PC-3 (cell line): ENCODE data around the gene FAM81B. TPM values are rescaled to one million over a fixed set of nuclear protein-coding genes. Genes with fewer than 3 reads are reported as not detected.

Experiments used
- ATAC-seq: fragments of 200-7000 bp; cut with Tn5 transposase; 2 replicates; pipeline ENCODE4 v1.9.1; 2020; ENCODE audit warnings: mild to moderate bottlenecking, moderate library complexity
- BruUV-seq: library from RNA; stranded (reverse); fragments of 400-500 nt; replicated peaks from 2 replicates; lab custom pipeline; 2021; lab: Mats Ljungman, UMichigan
- CTCF ChIA-PET: fragments of 300-600 bp; sonication (Branson Sonifier 250); formaldehyde crosslinking; loops from one replicate; lab custom pipeline; 2022; ENCODE audit warnings: antibody characterized with exemption; lab: Charles Lee
- POLR2A ChIA-PET: fragments of 300-600 bp; sonication (Branson Sonifier 250); formaldehyde crosslinking; loops from one replicate; lab custom pipeline; 2022; ENCODE audit warnings: antibody characterized with exemption; ENCODE audit not compliant: unreplicated experiment; lab: Charles Lee
- DNase-seq: peaks from one replicate; pipeline ENCODE4 v3.0.0-alpha.2; 2015
- H2AFZ ChIP-seq: fragments of 300-600 bp; sonication (generic); 2 replicates; pipeline ENCODE4 v1.6.0; 2016; ENCODE audit warnings: antibody characterized with exemption, low read length
- H3F3A ChIP-seq: fragments of 300-600 bp; sonication (generic); one replicate; pipeline ENCODE4 v1.6.0; 2017; ENCODE audit warnings: antibody characterized with exemption, low read length, control low read depth, mild to moderate bottlenecking; ENCODE audit not compliant: unreplicated experiment
- H3K27ac ChIP-seq: fragments of 300-600 bp; sonication (generic); 2 replicates; pipeline ENCODE4 v1.5.1; 2016; ENCODE audit warnings: mild to moderate bottlenecking, low read length
- H3K27me3 ChIP-seq: fragments of 300-600 bp; sonication (generic); 2 replicates; pipeline ENCODE4 v1.6.1; 2016; ENCODE audit warnings: low read length, mixed read lengths
- H3K36me3 ChIP-seq: fragments of 300-600 bp; sonication (generic); 2 replicates; pipeline ENCODE4 v1.6.1; 2016; ENCODE audit warnings: low read depth, mixed run types, low read length, mixed read lengths
- H3K4me1 ChIP-seq: fragments of 300-600 bp; sonication (generic); 2 replicates; pipeline ENCODE4 v1.5.1; 2016; ENCODE audit warnings: low read length; ENCODE audit not compliant: insufficient read depth
- H3K4me2 ChIP-seq: fragments of 300-600 bp; sonication (generic); 2 replicates; pipeline ENCODE4 v1.6.0; 2016; ENCODE audit warnings: low read length
- H3K4me3 ChIP-seq: fragments of 300-600 bp; sonication (generic); 2 replicates; pipeline ENCODE4 v1.5.1; 2016; ENCODE audit warnings: mild to moderate bottlenecking, low read length, mixed read lengths
- H3K79me2 ChIP-seq: fragments of 300-600 bp; sonication (generic); 2 replicates; pipeline ENCODE4 v1.6.1; 2017; ENCODE audit warnings: low read length, mixed read lengths
- H3K9ac ChIP-seq: fragments of 300-600 bp; sonication (generic); 2 replicates; pipeline ENCODE4 v1.6.0; 2016; ENCODE audit warnings: mild to moderate bottlenecking, low read length
- H3K9me2 ChIP-seq: fragments of 300-600 bp; sonication (generic); replicated peaks from 2 replicates; pipeline ENCODE4 v1.6.1; 2016; ENCODE audit warnings: mixed run types, low read length, mixed read lengths
- H3K9me3 ChIP-seq: fragments of 300-600 bp; sonication (generic); 2 replicates; pipeline ENCODE4 v1.6.1; 2016; ENCODE audit warnings: low read length, mixed read lengths
- H4K20me1 ChIP-seq: fragments of 300-600 bp; sonication (generic); 2 replicates; pipeline ENCODE4 v1.6.1; 2016; ENCODE audit warnings: low read length, mixed read lengths
- EZH2 ChIP-seq: fragments of 300-600 bp; sonication (generic); IDR thresholded peaks from one replicate; pipeline ENCODE4 v1.6.1; 2017; ENCODE audit warnings: antibody characterized with exemption, mild to moderate bottlenecking, low read length; ENCODE audit not compliant: unreplicated experiment
- EZH2phosphoT487 ChIP-seq: fragments of 300-600 bp; sonication (generic); IDR thresholded peaks from 2 replicates; pipeline ENCODE4 v1.6.1; 2018; ENCODE audit warnings: mild to moderate bottlenecking, antibody characterized with exemption, low read length, borderline replicate concordance
- intact Hi-C: fragments of 100-400 bp; cut with micrococcal nuclease; formaldehyde crosslinking; loops from 2 replicates; pipeline ENCODE4 v1.9.0; 2023
- total RNA-seq: library from RNA; depleted of rRNA; stranded (reverse); fragments of >200 nt; gene quantifications from 2 replicates; pipeline ENCODE4 v1.2.3, GENCODE V29; 2014
- TF ChIP-seq, protein P1 (sequence below): fragments of 300-600 bp; sonication (generic); conservative IDR thresholded peaks from 2 replicates; pipeline ENCODE4 v1.5.1; 2017; ENCODE audit warnings: antibody characterized with exemption, low read depth, mild to moderate bottlenecking, low read length

FAM81B gene
- total RNA-seq, 1 experiment from 2014 or later = not detected

- H3K27me3 ChIP-seq = no peaks in the 10 kb centered on the region
- H3K79me2 ChIP-seq = no peaks in the 10 kb centered on the region
- H3K9ac ChIP-seq = no peak overlapping the region
- CTCF ChIA-PET = no interaction called here
- no peak overlapping the region for H3K4me3 ChIP-seq
- ATAC-seq (no peak), DNase-seq (no peak)
- POLR2A ChIA-PET = no interaction called here
- no peaks in the 10 kb centered on the region for H3K4me1 ChIP-seq
- no peaks in the 10 kb centered on the region for H4K20me1 ChIP-seq
- H3K9me3 ChIP-seq = no peaks in the 10 kb centered on the region
- no peak overlapping the region for H3K4me2 ChIP-seq
- no peak overlapping the region for H3K27ac ChIP-seq
- H3K36me3 ChIP-seq = no peaks in the 10 kb centered on the region
- BruUV-seq = no TSS peak
- intact Hi-C loops = no loop called here
- no peaks in the 10 kb centered on the region for H3K9me2 ChIP-seq
- no peak overlapping the region for H2AFZ ChIP-seq
- H3F3A ChIP-seq = no peaks in the 10 kb centered on the region
- TF ChIP-seq EZH2phosphoT487 (no peak), EZH2 (no peak)
- TF ChIP-seq, protein P1, sequence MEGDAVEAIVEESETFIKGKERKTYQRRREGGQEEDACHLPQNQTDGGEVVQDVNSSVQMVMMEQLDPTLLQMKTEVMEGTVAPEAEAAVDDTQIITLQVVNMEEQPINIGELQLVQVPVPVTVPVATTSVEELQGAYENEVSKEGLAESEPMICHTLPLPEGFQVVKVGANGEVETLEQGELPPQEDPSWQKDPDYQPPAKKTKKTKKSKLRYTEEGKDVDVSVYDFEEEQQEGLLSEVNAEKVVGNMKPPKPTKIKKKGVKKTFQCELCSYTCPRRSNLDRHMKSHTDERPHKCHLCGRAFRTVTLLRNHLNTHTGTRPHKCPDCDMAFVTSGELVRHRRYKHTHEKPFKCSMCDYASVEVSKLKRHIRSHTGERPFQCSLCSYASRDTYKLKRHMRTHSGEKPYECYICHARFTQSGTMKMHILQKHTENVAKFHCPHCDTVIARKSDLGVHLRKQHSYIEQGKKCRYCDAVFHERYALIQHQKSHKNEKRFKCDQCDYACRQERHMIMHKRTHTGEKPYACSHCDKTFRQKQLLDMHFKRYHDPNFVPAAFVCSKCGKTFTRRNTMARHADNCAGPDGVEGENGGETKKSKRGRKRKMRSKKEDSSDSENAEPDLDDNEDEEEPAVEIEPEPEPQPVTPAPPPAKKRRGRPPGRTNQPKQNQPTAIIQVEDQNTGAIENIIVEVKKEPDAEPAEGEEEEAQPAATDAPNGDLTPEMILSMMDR = no peak
Measured at GRCh38 chr5:95454536-95454935, 63.4 kb downstream of the FAM81B start.

GRCh38 chr5:95460665-95461064, 69.5 kb downstream of the FAM81B start:
- Histone ChIP-seq H3K4me2 (no peak overlapping the region), H3K4me1 (no peaks in the 10 kb centered on the region), H2AFZ (no peak overlapping the region), H3K36me3 (peaks cover 5% of the 10 kb centered on the region; the same call in 1 of the 2 replicates), H4K20me1 (no peaks in the 10 kb centered on the region), H3F3A (no peaks in the 10 kb centered on the region), H3K9me3 (no peaks in the 10 kb centered on the region), H3K79me2 (no peaks in the 10 kb centered on the region), H3K27me3 (no peaks in the 10 kb centered on the region), H3K9me2 (no peaks in the 10 kb centered on the region), H3K27ac (no peak overlapping the region), H3K4me3 (no peak overlapping the region), H3K9ac (no peak overlapping the region)
- DNase-seq = no peak
- BruUV-seq = no TSS peak
- POLR2A ChIA-PET = no interaction called here
- no peak for ATAC-seq
- CTCF ChIA-PET = no interaction called here
- TF ChIP-seq, protein P1 = no peak
- no peak for TF ChIP-seq EZH2phosphoT487
- no peak for TF ChIP-seq EZH2
- intact Hi-C loops = no loop called here

DNA sequence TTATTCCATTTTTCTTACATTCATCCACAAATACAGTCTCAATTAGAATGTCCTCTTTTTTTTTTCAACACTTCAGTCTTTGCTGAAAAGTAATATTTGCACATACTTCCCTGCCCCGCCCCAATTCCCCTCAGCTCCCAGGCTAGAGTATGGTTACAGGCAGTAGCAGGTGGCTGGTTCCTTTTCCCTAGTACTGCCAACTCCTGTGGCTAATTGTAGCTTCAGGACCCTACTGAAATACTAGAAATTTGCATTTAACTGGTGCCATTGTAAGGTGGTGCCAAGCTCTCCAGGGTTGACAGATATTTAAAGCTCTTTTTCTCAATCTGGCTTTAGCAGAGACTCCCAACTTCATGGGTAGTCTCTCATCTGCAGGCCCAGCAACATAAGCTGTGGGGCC, 80.3 kb downstream of the FAM81B start:
- no peak overlapping the region for H2AFZ ChIP-seq
- no peak overlapping the region for H3K4me2 ChIP-seq
- intact Hi-C loops = loop anchor here (10.0 kb wide), 1 partner anchor 187 kb away; the partner anchor contains the start of gene MCTP1
- H3K9me2 ChIP-seq = no peaks in the 10 kb centered on the region
- ChIA-PET POLR2A (interaction anchor here (0.7 kb wide), 1 partner anchor 176 kb away, joined by 9 read pairs; no protein-coding TSS in a partner anchor), CTCF (no interaction called here)
- H3K36me3 ChIP-seq = no peaks in the 10 kb centered on the region
- H3K27me3 ChIP-seq = no peaks in the 10 kb centered on the region
- H3K9me3 ChIP-seq = no peaks in the 10 kb centered on the region
- no peaks in the 10 kb centered on the region for H3K79me2 ChIP-seq
- H4K20me1 ChIP-seq = no peaks in the 10 kb centered on the region
- ATAC-seq (peak; percentile 77), DNase-seq (peak; percentile 7)
- BruUV-seq = no TSS peak
- H3K27ac ChIP-seq = no peak overlapping the region
- no peak for TF ChIP-seq EZH2phosphoT487
- H3K4me1 ChIP-seq = no peaks in the 10 kb centered on the region
- H3K9ac ChIP-seq = no peak overlapping the region
- H3K4me3 ChIP-seq = no peak overlapping the region
- H3F3A ChIP-seq = no peaks in the 10 kb centered on the region
